Effector memory CD4-positive, alpha-beta T cell (primary cell): ENCODE data around the gene MAIP1.

ENCODE experiments used
- DNase-seq, 3 donors: peaks; one replicate each; pipeline ENCODE4 v3.0.0-alpha.2; 2020
- H3K27ac ChIP-seq: 2 replicates; pipeline ENCODE4 v1.7.0; 2013; ENCODE audit warnings: mild to moderate bottlenecking, low read length, moderate library complexity; ENCODE audit not compliant: insufficient read depth, poor library complexity, severe bottlenecking
- H3K27me3 ChIP-seq: replicated peaks from 2 replicates; pipeline ENCODE4 v1.7.0; 2013; ENCODE audit warnings: mild to moderate bottlenecking, low read length; ENCODE audit not compliant: insufficient read depth, control insufficient read depth, poor library complexity, severe bottlenecking
- H3K36me3 ChIP-seq: 2 replicates; pipeline ENCODE4 v1.7.0; 2013; ENCODE audit warnings: mild to moderate bottlenecking, low read length, moderate library complexity; ENCODE audit not compliant: control insufficient read depth, insufficient read depth
- H3K4me1 ChIP-seq: 2 replicates; pipeline ENCODE4 v1.7.0; 2013; ENCODE audit warnings: low read length, mild to moderate bottlenecking; ENCODE audit not compliant: control insufficient read depth, insufficient read depth, poor library complexity, severe bottlenecking
- H3K4me3 ChIP-seq: 2 replicates; pipeline ENCODE4 v1.7.0; 2013; ENCODE audit warnings: low read length, low read depth, mild to moderate bottlenecking; ENCODE audit not compliant: insufficient read depth, poor library complexity, severe bottlenecking
- H3K9me3 ChIP-seq: 2 replicates; pipeline ENCODE4 v1.7.0; 2013; ENCODE audit warnings: mild to moderate bottlenecking, low read length, moderate library complexity; ENCODE audit not compliant: control insufficient read depth

Gene MAIP1

DNA sequence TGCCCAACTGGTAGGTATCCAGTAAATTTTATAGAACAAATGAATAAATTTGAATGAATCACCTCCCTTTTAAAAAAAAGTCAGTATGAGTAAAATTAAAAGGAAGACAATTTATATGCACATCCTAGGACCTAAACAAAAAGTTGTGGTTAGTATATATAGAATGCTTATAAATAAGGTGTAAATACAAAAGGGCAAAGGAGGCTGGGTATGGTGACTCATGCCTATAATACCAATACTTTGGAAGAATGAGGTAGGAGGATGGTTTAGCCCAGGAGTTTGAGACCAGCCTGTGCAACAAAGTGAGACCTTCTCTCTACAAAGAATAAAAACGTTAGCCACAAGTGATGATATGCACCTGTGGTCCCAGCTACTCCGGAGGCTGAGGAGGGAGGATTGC lies 31.5 kb upstream of the MAIP1 start:
- Histone ChIP-seq H3K27ac (no peak overlapping the region), H3K36me3 (no peaks in the 10 kb centered on the region), H3K4me1 (no peaks in the 10 kb centered on the region), H3K27me3 (no peaks in the 10 kb centered on the region), H3K9me3 (no peaks in the 10 kb centered on the region), H3K4me3 (no peak overlapping the region)
- no peak for DNase-seq

DNA sequence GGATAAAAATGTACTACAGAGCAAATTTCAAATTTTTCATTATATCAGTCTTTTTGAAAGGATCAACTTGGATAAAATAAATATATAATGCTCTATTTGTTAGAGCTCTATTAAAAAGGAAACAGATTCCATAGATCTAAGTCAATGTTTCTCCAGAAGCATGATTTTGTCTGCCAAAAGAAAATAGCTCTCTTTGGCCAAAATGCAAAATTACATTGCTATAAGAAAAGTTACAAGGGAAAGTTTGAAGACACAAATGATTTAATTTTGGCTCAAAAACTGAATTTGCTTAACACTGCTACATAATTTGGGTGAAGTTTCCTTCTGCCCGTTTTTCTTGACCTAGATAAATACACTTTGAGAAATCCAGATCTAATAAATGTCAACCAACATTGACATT lies 28.6 kb upstream of the MAIP1 start:
- H3K27me3 ChIP-seq: no peaks in the 10 kb centered on the region
- H3K36me3 ChIP-seq: peaks cover 3% of the 10 kb centered on the region
- no peak overlapping the region for H3K4me3 ChIP-seq
- DNase-seq: no peak
- no peaks in the 10 kb centered on the region for H3K9me3 ChIP-seq
- H3K4me1 ChIP-seq: no peaks in the 10 kb centered on the region
- no peak overlapping the region for H3K27ac ChIP-seq

DNA sequence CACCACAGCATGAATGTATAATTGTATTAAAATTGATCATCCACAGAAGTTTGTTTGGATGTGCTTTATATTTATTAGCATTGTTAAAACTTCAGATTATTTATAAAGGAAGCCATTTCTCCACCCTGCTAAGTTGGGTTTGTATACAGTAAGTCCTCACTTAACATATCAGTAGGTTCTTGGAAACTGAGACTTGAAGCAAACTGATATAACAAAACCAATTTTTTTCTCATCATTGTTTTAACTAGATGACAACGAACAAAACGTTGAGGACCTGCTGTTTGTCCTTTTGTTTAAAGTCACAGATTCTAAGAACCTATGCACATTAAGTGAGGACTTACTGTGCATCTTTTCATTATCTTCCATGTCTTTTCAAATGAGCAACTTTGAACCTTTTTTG lies 27.2 kb upstream of the MAIP1 start:
- no peaks in the 10 kb centered on the region for H3K9me3 ChIP-seq
- H3K36me3 ChIP-seq: peaks cover 7% of the 10 kb centered on the region
- H3K27me3 ChIP-seq: no peaks in the 10 kb centered on the region
- DNase-seq: no peak
- no peak overlapping the region for H3K4me3 ChIP-seq
- H3K4me1 ChIP-seq: no peaks in the 10 kb centered on the region
- H3K27ac ChIP-seq: no peak overlapping the region

DNA sequence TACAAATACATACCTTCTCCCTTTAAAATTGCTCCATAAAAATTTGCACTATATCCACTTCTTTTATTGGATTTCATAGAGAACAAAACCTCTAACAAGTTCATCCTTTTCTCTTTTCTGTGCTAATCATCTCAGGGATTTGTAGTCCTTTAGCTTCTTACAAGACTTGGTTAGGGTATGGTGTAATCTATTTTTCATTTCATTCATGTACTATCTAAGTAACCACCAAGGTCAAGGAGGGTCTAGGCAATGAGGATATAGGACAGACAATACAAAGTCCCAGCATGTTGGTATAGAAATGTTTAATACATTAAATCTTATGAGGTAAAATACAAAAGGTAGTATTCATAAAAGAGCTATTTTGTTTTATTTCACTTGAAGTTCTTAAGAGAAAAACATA lies 26.8 kb upstream of the MAIP1 start:
- DNase-seq: no peak
- Histone ChIP-seq H3K4me3 (no peak overlapping the region), H3K9me3 (no peaks in the 10 kb centered on the region), H3K27ac (no peak overlapping the region), H3K36me3 (peaks cover 7% of the 10 kb centered on the region), H3K4me1 (no peaks in the 10 kb centered on the region), H3K27me3 (no peaks in the 10 kb centered on the region)

DNA sequence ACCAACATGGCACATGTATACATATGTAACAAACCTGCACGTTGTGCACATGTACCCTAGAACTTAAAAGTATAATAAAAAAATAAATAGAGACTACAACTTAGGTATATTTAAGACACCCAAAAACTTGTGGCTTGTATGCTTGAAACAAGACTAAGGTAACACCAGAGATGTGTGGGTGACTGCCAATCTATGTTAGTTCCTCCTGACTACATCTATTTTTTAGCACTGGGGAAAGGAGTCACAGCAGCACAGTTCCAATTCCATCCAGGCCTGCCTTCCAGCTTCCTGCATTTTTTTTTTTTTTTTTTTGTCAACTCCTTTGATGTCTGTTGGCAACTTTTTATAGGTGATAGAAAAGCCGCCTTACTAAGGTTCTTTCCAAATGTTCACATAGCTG lies 26.1 kb upstream of the MAIP1 start:
- no peaks in the 10 kb centered on the region for H3K27me3 ChIP-seq
- H3K4me3 ChIP-seq: no peak overlapping the region
- no peak overlapping the region for H3K27ac ChIP-seq
- DNase-seq: no peak
- H3K9me3 ChIP-seq: no peaks in the 10 kb centered on the region
- H3K36me3 ChIP-seq: peaks cover 7% of the 10 kb centered on the region
- no peaks in the 10 kb centered on the region for H3K4me1 ChIP-seq

DNA sequence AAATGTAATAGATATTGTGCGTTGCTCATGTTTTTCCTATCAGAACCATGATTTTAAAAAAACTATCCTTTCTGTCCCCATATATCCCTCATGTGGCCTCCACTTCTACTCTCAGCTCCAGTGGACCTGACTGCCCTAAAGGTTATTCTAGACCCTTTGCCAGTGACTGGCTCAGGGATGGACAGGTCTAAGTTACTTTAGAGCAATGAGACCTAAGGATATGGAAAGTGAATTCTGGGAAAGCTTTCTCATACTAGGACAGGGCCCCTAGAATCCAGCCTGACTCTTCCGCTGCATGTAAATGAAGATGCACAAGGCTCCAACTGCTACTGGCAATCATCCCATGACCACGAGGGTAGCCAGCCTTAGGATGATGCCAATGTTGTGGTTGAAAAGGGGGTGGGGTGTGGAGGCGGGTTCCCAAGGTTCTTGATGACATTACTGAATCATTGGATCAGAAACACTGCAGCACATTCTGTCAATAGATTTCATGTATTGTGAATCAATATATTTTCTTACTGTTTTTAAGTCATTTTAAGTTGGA lies 23.0 kb upstream of the MAIP1 start:
- no peaks in the 10 kb centered on the region for H3K9me3 ChIP-seq
- H3K4me1 ChIP-seq: no peaks in the 10 kb centered on the region
- H3K36me3 ChIP-seq: peaks cover 9% of the 10 kb centered on the region
- no peak overlapping the region for H3K27ac ChIP-seq
- no peak overlapping the region for H3K4me3 ChIP-seq
- DNase-seq: no peak
- no peaks in the 10 kb centered on the region for H3K27me3 ChIP-seq

DNA sequence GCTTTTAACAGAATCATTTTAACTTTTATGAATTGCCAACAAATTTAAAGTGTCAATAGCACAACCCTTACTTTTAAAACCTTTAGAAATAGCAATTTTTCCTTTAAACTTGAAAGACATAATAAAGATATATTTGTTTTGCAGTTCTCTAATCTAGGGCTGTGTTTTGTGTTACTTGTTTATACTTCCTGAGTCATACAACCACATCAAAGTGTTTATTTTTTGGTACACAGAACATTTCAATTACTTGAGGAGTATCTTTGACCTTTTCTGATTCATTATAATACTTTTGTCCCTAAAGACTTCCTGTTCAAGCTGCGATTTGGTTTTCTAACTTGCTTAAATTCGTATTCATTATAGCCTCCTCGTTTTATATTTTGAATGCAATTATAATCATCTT lies 21.9 kb upstream of the MAIP1 start:
- DNase-seq: no peak
- H3K9me3 ChIP-seq: no peaks in the 10 kb centered on the region
- no peak overlapping the region for H3K27ac ChIP-seq
- H3K4me3 ChIP-seq: no peak overlapping the region
- H3K36me3 ChIP-seq: peaks cover 15% of the 10 kb centered on the region
- H3K4me1 ChIP-seq: no peaks in the 10 kb centered on the region
- no peaks in the 10 kb centered on the region for H3K27me3 ChIP-seq

DNA sequence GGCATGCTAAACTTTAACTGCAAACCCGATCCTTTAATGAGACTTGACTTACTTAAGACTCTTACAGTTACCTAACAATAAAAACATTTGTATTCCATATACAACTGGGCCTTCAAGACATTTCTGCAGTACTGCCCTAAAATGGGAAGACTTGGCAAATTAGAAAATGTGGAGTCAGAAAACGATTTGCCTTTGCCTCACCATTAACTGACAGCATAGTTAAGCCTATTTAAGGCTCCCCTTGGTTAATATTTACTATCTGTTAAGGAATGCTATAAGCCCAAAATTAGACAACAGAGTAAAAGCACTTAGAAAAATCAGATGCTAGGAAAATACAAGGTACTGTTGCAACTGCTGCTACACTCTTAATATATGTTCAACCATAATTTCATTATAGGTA lies 18.8 kb upstream of the MAIP1 start:
- Histone ChIP-seq H3K36me3 (peaks cover 15% of the 10 kb centered on the region), H3K4me1 (no peaks in the 10 kb centered on the region), H3K4me3 (no peak overlapping the region), H3K27ac (no peak overlapping the region), H3K27me3 (no peaks in the 10 kb centered on the region), H3K9me3 (no peaks in the 10 kb centered on the region)
- DNase-seq: no peak

DNA sequence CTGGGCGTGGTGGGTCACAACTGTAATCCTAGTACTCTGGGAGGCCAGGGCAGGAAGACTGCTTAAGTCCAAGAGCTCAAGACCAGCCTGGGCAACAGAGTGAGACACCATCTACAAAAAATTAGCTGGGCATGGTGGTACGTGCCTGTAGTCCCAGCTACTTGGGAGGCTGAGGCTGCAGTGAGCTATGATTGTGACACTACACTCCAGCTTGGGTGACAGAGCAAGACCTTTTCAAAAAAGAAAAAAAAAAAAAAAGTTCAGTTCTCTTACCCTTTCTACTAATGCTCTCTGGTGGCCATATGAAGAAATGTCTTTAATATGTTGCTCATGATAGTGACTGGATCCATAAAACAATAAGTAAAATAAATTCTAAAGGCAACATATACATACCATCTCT lies 15.0 kb upstream of the MAIP1 start:
- peaks cover 15% of the 10 kb centered on the region for H3K36me3 ChIP-seq

DNA sequence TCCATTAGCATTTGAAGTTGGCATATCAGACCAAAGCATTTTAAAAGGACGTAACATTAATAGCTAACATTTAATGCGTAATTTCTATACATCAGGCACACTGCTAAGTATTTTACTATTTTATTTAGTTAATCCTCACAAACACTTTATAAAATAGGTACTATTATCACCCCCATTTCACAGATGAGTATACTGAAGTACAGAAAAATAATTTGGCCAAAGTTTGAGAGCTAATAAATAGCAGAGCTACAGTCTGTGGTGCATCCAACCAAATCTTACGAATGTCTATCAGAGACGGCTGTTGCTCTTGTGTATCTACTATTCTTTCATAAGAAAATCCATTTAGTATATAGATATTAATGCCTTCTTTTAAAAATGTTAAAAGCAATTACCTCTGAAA lies 12.0 kb upstream of the MAIP1 start:
- Histone ChIP-seq H3K27ac (no peak overlapping the region), H3K36me3 (peaks cover 23% of the 10 kb centered on the region), H3K27me3 (no peaks in the 10 kb centered on the region), H3K9me3 (no peaks in the 10 kb centered on the region), H3K4me3 (no peak overlapping the region), H3K4me1 (no peaks in the 10 kb centered on the region)
- DNase-seq: no peak

More for the DNA sequence above, 15.0 kb upstream of the MAIP1 start:
- DNase-seq: no peak
- Histone ChIP-seq H3K27me3 (no peaks in the 10 kb centered on the region), H3K4me3 (no peak overlapping the region), H3K9me3 (no peaks in the 10 kb centered on the region), H3K27ac (no peak overlapping the region), H3K4me1 (no peaks in the 10 kb centered on the region)

DNA sequence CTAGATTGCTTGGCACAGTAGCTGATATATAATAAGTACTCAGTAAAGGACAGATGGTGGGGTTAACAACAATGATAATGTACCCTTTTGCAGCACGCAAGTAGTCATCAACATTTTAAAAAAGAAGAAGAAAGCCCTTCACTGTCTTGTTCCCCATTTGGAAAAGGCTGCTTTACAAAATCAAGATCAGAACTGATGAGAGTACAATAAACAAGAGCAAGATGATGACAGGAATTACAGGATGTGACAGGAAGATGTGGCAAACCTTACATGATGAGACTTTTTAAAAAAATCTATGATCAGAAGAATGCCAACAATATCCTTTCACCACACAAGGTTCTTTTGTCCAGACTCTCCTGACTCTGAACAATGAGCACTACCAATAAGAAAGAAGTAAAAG lies 9.2 kb upstream of the MAIP1 start:
- Histone ChIP-seq H3K4me1 (no peaks in the 10 kb centered on the region), H3K36me3 (peaks cover 20% of the 10 kb centered on the region), H3K9me3 (no peaks in the 10 kb centered on the region), H3K27me3 (no peaks in the 10 kb centered on the region), H3K27ac (no peak overlapping the region), H3K4me3 (no peak overlapping the region)
- no peak for DNase-seq
